HG03097 (cell line): ENCODE data around the gene MYO16.

Experiments used
- ATAC-seq: cut with Tn5 transposase; IDR thresholded peaks from one replicate; pipeline ENCODE4 v1.9.1; 2021; ENCODE audit not compliant: unreplicated experiment, low FRiP score

MYO16 gene

DNA sequence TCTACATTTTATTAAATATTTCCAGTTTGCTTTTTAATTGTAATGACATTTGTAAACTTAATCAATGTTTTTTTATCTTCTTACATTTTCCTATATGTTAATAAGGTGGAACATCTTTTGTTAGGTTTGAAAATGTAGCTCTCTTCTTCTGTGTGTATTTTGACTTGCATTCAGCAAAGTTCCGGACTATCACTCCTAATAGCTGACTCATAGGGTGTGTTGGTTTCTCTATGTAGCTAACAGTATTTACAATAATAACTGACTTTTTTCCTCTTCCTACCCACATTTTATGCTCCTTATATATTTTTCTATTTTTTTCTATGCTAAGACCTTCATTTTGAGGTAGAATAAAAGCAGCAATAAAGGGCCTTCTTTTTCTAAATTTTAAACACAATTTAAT lies 28.1 kb downstream of the MYO16 start:
- ATAC-seq: no peak

DNA sequence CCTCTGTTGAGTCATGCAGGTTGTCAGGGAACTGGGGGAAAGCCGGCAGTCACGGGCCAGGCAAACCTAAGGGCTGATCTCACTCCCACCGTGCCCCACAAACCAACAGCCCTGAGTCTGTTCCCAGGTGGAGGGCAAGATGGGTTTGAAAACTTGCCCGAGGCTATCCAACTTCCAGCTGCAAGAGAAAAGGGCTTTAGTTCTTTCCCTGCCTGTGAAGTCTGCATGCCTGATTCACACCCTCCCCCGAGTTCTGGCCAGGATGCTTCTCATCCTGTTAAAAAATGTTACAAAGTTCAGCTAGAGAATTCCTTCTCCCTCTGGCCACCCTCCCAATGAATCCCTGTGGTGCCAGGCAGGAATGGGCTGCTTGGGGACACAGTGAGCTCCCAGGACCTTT lies 33.1 kb downstream of the MYO16 start:
- no peak for ATAC-seq

DNA sequence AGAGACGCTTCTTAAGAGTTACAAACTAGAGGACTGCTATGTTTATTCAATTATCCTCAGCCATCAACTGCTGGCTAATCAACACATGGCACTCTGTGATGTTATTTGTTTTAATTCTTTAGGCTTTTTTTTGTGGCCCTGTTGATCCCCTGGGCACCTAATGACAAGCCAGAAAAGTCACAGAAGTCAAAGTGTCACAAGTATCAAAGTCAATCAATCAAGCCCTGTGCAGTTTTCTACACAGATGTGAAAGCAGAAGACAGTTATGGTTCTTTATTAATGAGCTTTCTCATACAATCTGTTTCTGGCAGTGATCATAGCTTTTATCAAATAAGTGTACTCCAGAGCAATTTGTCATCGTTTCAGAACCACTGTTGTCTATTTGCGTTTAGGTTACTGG lies 34.3 kb downstream of the MYO16 start:
- no peak for ATAC-seq

DNA sequence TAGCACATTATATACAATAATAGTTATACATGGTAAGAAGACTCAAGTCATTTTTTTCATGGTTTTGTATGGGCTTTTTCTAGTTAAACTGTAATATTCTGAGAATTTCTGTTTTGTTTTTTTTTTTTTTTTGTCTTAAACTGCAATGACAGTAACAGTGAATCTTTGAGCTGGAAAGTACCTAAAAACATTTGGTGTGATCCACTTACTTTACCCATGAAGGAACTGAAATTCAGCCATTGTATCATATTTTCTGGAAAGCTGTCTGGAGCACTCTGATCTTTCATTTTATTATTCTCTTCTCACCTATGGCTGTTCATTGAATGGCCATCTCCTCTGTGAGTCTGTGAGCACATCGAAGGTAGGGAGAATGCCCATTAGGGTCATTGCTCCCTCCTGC lies 37.8 kb downstream of the MYO16 start:
- no peak for ATAC-seq

DNA sequence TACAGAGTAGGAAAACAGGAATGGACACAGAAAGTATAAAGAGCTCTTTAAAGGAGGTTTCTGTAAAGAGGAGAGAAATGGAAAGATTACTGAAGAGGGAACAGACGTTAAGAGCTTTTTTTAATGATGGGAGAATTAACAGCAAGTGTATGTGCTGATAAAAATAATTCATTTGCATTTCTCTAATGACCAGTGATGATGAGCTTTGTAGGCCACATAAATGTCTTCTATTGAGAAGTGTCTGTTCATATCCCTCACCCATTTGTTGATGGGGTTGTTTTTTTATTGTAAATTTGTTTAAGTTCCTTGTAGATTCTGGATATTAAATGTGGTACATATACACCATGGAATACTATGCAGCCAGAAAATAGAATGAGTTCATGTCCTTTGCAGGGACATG lies 40.0 kb downstream of the MYO16 start:
- ATAC-seq: no peak

DNA sequence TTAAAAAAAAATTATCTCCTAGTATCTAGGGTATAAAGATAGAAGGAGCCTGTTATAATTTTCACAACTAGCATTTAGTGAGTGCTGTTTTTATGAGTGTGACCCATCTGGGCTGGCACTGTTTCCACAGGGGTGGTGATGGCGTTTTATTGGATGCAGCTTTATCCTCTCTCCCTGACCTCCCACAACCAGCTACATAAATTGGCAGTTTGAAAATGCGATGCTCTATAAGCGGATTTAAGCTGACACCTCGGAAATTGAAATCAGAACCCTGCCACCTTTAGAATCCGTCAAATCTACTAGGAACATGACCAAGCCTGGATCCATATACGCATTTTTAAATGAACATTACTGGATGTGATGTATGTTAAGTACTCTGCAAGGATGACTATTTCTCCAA lies 44.9 kb downstream of the MYO16 start:
- ATAC-seq: no peak

DNA sequence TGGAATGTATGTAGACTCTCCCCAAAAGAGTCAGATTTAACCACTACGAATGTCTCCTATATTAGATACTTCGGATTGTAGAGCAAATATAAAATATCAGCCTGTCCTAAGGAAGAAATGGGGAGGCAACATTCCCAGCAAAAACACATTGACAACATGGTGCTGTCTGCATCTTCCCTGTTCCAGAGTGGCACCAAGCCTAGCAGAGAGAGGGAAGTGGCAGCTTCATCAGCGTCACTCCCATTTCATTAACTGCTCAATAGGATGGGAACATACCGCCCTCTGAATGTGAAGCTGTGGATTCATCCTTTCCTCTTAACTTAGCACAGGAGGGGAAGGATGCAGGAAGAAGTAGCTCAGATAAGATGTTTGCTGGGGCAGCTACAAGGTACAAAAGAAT lies 45.4 kb downstream of the MYO16 start:
- ATAC-seq: no peak

DNA sequence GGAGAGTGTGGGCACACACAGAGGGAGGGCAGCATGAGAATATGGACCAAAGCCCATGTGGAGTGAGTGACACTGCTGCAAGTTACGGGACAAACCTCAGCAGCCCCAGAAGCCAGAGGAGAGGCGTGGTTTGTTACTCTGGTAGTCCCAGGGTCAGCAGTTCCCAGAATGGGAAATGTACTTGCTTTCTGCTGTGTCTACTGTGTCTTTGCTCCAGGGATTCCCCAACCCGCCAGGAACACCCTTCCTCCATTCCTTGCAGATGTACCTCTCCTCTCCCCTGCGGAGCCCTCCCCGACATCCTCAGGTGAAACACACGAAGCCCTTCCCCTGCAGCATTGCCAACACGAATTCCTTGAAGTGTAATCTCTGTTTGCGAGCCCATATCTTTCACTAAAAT lies 47.2 kb downstream of the MYO16 start:
- ATAC-seq: no peak

DNA sequence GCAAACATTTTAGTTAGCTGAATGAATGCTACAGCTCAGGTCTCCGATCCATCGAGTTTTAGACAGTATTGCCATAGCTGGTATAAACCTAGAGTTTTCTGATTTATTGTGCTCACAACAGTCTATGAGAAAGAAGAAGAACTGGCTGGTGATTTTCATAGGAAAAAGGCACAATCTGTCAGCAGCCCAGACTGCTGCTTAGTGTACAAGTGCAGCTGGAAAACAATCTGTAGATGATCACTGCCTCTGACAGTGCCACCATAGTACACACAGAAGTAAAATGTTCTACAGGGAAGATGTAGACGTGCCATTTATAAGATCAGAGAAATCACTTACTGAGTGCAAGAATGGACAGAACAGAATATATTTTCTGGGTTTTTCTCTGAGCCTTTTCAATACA lies 48.4 kb downstream of the MYO16 start:
- ATAC-seq: no peak

DNA sequence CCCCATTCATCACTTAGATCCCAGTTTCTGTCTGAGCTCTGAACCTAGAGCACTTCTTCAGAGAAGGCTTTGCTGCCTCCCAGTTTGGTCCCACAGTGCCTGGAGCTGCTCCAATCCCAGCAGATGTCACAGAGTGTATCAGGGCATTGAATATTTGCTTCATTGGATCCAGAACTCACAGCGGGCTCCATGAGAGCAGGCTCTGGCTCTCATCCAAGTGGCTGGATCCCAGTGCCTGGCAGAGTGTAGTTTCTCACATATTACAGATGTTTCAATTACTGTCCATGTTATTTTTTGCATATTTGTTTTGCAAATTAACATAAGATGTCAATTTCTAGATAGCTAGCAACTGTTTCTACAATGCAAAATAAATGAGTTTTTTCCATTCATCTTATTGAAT lies 50.6 kb downstream of the MYO16 start:
- ATAC-seq: no peak

DNA sequence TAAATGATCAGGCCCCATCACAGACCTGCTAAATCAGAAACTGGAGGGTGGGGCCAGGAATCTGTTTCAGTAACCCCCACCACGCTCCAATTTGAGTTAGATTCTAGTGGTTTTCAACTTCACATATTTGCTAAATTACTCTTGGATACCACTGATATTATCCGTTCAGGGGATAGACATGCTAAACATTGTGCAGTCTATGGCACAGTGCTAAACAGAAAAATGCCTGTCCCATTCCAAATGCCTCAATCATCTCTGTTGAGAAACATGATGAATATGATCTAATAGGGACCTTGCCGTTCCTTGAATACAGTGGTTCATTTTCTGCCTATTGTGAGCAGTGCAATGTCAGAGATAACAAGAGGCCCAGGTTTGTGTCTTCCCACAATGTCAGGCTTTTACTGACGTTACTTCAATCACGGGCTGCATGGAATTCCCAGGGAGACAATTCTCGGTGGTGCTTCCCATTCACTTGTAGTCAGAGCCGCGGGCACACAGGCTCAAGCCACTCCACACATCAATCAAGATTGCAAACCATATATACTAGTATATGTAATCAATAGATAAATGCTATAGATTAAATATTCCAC lies 52.7 kb downstream of the MYO16 start:
- ATAC-seq: no peak

DNA sequence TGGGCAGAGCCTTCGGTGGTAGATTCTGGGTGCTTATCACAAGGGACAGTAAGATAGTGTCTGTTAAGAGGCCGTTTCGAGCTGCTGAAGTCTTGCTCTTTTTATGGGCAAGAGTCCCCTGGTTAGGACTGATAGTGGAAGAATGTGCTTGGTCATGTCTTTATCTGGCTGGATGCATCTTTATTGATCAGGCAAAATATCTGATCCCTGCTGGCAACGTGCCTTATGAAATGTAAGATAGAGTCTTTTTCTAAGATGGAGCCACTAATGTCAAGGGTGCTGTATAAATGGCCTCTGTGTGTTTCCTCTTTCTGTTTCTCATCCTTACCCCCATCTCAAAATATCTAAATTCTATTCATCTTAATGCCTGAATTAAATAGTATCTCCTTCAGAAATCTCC lies 53.3 kb downstream of the MYO16 start:
- ATAC-seq: no peak

DNA sequence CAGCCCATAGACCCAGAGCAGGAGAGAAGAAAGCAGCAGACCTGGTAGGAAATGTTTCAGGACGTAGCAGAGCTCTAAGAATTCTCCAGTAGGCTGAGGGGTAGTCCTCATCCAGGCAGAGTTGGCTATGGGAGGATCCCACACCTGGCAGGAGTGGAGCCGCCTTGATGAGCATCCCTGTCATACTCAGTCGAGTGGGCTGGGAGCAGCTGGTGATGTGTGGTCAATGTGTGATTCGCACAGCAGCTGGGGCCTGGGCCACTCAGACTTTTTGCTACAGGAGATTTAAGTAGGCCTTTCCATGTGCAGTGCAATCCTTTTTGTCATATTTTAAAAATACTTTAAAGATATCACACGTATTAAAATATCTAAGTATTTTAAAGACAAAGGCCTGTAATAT lies 56.6 kb downstream of the MYO16 start:
- ATAC-seq: no peak

DNA sequence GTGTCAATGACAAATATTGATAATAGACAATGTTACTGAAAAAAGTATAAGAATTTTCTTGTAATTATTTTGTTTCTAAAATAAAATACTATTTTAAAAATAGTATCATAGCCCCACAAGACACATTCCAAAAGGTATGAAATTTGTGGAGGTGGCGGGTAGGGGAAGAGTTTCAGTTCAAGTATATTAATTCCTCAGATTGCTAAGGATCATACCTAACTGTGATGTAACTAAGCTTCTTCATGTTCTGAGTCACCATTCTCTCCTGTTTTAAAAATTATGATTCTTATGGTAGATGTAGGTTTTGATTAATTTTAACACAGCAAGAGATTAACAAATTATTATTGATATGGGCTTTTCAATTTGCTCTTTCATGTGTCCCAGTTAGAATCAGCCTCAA lies 61.3 kb downstream of the MYO16 start:
- ATAC-seq: no peak

DNA sequence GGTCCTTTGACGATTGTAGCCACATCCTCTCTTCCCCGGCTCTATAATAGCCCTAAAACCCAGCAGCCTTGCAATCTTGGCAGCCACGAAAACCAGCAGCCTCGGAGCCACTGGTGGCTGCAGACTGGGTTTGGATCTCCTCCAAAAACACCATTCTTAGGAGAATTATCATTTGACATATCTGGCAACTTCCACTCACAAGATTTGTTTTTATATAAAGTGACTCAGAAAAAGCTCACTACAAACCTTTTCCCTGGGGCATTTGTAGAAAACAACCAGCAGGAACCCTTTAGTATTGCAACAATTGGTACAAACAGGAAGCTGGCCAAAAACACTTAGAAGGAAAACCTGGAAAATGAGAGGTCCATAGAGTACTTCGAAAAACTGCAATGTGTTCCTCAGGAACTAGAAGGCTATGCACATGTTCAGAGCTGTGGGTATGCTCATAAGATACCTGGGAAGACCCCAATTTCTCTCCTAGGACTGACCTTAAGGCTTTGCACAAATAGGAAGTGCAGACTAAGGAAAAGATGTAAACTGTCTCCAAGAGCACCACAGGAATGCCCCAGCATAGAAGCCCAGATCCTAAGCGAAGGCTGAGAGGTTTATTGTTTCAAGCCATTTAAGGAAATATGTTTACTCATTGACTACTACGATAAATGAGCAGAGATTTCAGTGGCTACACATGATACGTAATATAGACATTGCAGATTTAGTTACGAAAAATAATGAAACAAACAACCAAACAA lies 71.2 kb downstream of the MYO16 start:
- ATAC-seq: no peak

DNA sequence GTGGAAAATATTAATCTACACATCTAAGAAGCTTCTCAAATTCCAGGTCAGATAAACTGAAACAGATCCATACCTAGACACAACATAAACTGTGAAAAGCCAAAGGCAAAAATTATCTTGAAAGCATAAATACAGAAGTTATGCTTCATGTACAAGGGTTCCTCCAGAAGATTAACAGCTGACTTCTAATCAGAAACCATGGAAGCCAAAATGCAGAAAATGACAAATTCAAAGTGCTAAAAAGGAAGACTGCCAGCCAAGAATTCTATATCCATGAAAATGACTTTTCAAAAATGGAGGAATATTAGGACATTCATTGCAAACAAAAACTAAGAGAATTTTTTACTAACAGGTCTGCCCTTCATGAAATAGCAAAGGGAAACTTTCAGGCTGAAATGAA lies 72.8 kb downstream of the MYO16 start:
- ATAC-seq: no peak

DNA sequence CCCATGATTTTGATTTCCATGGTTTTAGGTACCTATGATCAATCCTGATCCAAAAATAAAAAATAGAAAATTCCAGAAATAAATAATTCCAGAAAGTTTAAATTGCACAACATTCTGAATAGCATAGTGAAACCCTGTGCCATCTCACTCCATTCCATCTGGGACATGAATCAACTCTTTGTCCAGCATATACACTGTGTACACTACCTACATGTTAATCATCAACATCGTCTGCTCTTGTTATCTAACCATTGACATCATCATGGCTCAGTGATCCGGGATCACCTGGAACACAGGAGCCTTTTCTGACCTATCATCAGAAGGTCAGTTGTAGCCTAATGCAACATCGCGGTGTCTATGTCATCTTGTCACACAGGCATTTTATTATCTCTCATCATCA lies 75.6 kb downstream of the MYO16 start:
- ATAC-seq: no peak

DNA sequence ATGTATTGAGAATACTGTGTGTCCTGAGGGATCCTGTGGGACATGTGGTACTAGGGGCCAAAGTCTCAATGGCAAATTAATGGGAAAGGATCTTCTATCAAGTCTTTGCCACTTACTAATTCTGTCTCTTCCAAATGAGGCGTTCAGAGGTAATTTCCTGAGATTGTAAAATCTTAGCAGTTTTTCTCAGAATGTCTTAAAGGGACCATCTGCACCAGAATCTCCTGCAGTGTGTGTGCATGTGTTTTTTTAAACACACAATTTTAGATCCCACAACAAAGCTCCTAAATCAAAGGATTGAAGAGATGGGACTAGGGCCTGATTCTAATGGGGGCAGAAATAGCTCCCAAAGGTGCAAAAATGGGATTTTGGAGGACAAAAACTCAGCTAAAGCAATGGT lies 78.2 kb downstream of the MYO16 start:
- ATAC-seq: no peak

DNA sequence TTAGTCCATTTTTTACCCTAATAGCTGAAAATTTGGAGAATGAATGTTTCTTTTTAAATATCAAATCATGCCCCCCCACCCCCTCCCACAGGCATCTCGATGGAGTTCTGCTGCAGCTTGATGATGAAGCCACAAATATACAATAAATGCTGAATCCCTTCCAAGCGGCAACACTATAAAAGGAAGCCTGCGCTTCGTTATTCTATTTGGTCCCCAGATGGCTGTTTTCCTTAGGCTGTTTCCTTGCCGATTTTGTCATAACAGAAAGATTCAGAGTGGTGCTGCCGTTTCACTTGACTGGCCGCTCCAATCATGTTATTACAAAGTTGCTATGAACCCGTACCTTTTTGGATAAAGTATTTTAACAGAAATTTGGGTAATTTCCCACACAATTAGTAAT lies 79.5 kb downstream of the MYO16 start:
- no peak for ATAC-seq

DNA sequence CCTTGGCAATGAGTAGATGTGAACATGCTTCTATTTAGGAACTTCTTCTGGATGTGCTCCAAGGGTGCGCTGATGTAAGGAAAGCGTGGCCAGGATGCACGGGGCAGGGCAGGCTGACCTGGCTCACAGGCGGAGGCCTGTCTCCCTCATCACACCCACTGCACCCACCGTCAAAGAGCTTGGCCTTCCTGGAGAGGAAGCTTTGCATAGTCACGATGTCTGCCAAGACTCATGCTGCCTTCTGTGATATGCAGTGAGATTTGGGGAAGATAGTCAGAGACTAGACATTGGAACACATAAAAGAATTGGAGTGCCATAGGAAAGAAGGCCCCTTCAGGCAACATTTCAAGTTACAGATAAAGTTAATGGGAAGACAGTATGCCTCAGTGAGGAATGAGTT lies 82.0 kb downstream of the MYO16 start:
- no peak for ATAC-seq

DNA sequence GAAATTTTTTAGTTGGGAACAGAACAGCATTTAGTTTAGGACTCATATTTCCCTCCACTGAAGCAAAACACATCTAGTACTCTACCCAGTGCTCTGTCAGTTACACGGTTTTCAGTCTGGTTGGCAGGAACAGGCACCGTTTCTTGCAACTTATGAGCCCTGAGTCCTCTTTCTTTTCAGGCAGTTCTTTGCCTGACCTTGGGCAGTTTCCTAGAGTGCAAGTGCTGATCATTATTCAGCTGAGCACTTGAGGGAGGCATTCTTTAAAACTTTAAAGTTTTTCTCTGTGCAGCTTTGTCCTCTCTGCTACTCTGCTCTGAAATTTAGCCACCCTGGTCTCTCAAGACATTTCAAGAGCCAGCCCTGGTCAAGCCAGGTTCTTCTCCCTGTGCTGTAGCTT lies 96.1 kb downstream of the MYO16 start:
- no peak for ATAC-seq

DNA sequence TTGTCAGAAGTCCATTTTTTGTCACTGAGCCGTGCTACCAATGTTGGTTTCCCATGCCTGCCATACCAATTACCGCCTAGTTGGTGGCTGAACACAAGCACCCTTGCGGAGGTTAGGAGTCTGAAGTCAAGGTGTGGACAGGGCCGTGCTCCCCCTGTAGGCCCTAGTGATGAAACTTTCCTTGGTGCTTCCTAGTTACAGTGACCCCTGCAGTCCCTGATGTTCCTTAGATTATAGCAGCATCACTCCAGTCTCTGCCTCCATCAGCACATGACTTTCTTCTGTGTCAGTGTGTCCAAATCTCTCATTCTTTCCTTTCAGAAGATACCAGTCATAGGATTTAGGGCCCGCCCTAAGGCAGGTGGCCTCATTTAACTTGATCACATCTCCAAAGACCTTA lies 99.0 kb downstream of the MYO16 start:
- no peak for ATAC-seq
